IMR-90 (cell line): ENCODE results near the gene MIEF1. TPM values are rescaled to one million over a fixed set of nuclear protein-coding genes. Genes with fewer than 3 reads are reported as not detected.

ENCODE experiments used
- ATAC-seq: fragments of 200-7000 bp; cut with Tn5 transposase; 2 replicates; pipeline ENCODE4 v1.9.1; 2020; ENCODE audit warnings: low read depth, mild to moderate bottlenecking, moderate library complexity
- BruUV-seq: library from RNA; stranded (reverse); fragments of 400-500 nt; replicated peaks from 2 replicates; lab custom pipeline; 2021; lab: Mats Ljungman, UMichigan
- CTCF ChIA-PET: fragments of 300-600 bp; formaldehyde crosslinking; extraction: SDS; loops from one replicate; lab custom pipeline; 2021; ENCODE audit warnings: antibody characterized with exemption; lab: Yijun Ruan, JAX
- POLR2A ChIA-PET: fragments of 300-600 bp; sonication (Branson Sonifier 250); formaldehyde crosslinking; loops from one replicate; lab custom pipeline; 2022; ENCODE audit warnings: antibody characterized with exemption; ENCODE audit not compliant: unreplicated experiment; lab: Charles Lee
- DNase-seq: peaks from one replicate; pipeline ENCODE4 v3.0.0; 2013
- H2AFZ ChIP-seq: replicated peaks from 2 replicates; pipeline ENCODE3; 2013; ENCODE audit warnings: low read length, mild to moderate bottlenecking; ENCODE audit not compliant: poor library complexity
- H2AK5ac ChIP-seq: 2 replicates; pipeline ENCODE4 v1.6.1; 2013; ENCODE audit warnings: low read depth, low read length, inconsistent platforms
- H2AK9ac ChIP-seq: replicated peaks from 2 replicates; pipeline ENCODE3; 2013; ENCODE audit warnings: mild to moderate bottlenecking, low read depth, low read length, moderate library complexity; ENCODE audit not compliant: poor library complexity
- H2BK120ac ChIP-seq: 2 replicates; pipeline ENCODE4 v1.6.1; 2013; ENCODE audit warnings: low read depth, low read length, inconsistent platforms
- H2BK15ac ChIP-seq: 3 replicates; pipeline ENCODE4 v1.6.1; 2013; ENCODE audit warnings: low read depth, low read length, inconsistent platforms
- H2BK20ac ChIP-seq: 2 replicates; pipeline ENCODE4 v1.6.1; 2013; ENCODE audit warnings: low read depth, mild to moderate bottlenecking, inconsistent platforms, low read length, moderate library complexity
- H2BK5ac ChIP-seq: 2 replicates; pipeline ENCODE4 v1.6.1; 2013; ENCODE audit warnings: mild to moderate bottlenecking, low read depth, low read length, inconsistent platforms; ENCODE audit not compliant: poor library complexity, severe bottlenecking
- H3K14ac ChIP-seq: replicated peaks from 2 replicates; pipeline ENCODE4 v1.6.1; 2013; ENCODE audit warnings: low read depth, low read length, inconsistent platforms
- H3K18ac ChIP-seq: 2 replicates; pipeline ENCODE4 v1.6.1; 2013; ENCODE audit warnings: low read depth, low read length, control low read depth
- H3K23ac ChIP-seq: 2 replicates; pipeline ENCODE4 v1.6.1; 2013; ENCODE audit warnings: low read depth, low read length, inconsistent platforms
- H3K27ac ChIP-seq: 2 replicates; pipeline ENCODE4 v1.5.1; 2013; ENCODE audit warnings: mild to moderate bottlenecking, control low read depth, low read length; ENCODE audit not compliant: insufficient read depth
- H3K27me3 ChIP-seq: 2 replicates; pipeline ENCODE4 v1.6.1; 2013; ENCODE audit warnings: low read length; ENCODE audit not compliant: control insufficient read depth, insufficient read depth
- H3K36me3 ChIP-seq: 2 replicates; pipeline ENCODE4 v1.6.1; 2013; ENCODE audit warnings: low read length, mixed read lengths; ENCODE audit not compliant: control insufficient read depth, insufficient read depth
- H3K4ac ChIP-seq: 2 replicates; pipeline ENCODE4 v1.6.1; 2013; ENCODE audit warnings: low read depth, low read length, inconsistent platforms
- H3K4me1 ChIP-seq: 2 replicates; pipeline ENCODE4 v1.6.1; 2013; ENCODE audit warnings: low read length, mixed read lengths; ENCODE audit not compliant: control insufficient read depth, insufficient read depth
- H3K4me2 ChIP-seq: 2 replicates; pipeline ENCODE4 v1.6.1; 2013; ENCODE audit warnings: low read depth, mild to moderate bottlenecking, control low read depth, low read length, moderate library complexity
- H3K4me3 ChIP-seq: 2 replicates; pipeline ENCODE4 v1.5.1; 2013; ENCODE audit warnings: low read depth, mild to moderate bottlenecking, control low read depth, low read length, moderate library complexity; ENCODE audit not compliant: insufficient read depth
- H3K56ac ChIP-seq: 2 replicates; pipeline ENCODE4 v1.6.1; 2013; ENCODE audit warnings: low read length, inconsistent platforms; ENCODE audit not compliant: insufficient read depth; ENCODE audit errors: extremely low read depth
- H3K79me1 ChIP-seq, 2 experiments: 2 replicates each; pipeline ENCODE4 v1.6.1; 2013; ENCODE audit warnings: low read length in 2 of 2, inconsistent platforms in 1 of 2, low read depth in 1 of 2
- H3K9ac ChIP-seq: 2 replicates; pipeline ENCODE4 v1.6.1; 2013; ENCODE audit warnings: low read depth, low read length, control low read depth
- H3K9me1 ChIP-seq: 2 replicates; pipeline ENCODE4 v1.6.1; 2013; ENCODE audit warnings: low read length, inconsistent platforms; ENCODE audit not compliant: insufficient read depth
- H3K9me3 ChIP-seq: 2 replicates; pipeline ENCODE4 v1.6.1; 2013; ENCODE audit warnings: low read length; ENCODE audit not compliant: control insufficient read depth, insufficient read depth
- H4K20me1 ChIP-seq: 2 replicates; pipeline ENCODE4 v1.6.1; 2013; ENCODE audit warnings: low read length, inconsistent platforms; ENCODE audit not compliant: insufficient read depth
- H4K5ac ChIP-seq: 2 replicates; pipeline ENCODE4 v1.6.1; 2013; ENCODE audit warnings: mild to moderate bottlenecking, low read depth, low read length, control low read depth
- H4K8ac ChIP-seq, 2 experiments: 2 replicates each; pipeline ENCODE4 v1.6.1; 2013; ENCODE audit warnings: low read depth in 2 of 2, low read length in 2 of 2, control low read depth in 1 of 2, inconsistent platforms in 1 of 2
- H4K91ac ChIP-seq: 2 replicates; pipeline ENCODE4 v1.6.1; 2013; ENCODE audit warnings: low read depth, low read length, inconsistent platforms; ENCODE audit not compliant: insufficient read depth
- FOS ChIP-seq: fragments of 150-350 bp; IDR thresholded peaks from 2 replicates; pipeline ENCODE4 v1.6.1; 2016; ENCODE audit warnings: low read depth, low read length
- MAFK ChIP-seq: IDR thresholded peaks from 2 replicates; pipeline ENCODE4 v1.6.1; 2012; ENCODE audit warnings: low read depth, low read length, improper control_type of control experiment
- RCOR1 ChIP-seq: IDR thresholded peaks from 2 replicates; pipeline ENCODE4 v1.6.1; 2012; ENCODE audit warnings: mild to moderate bottlenecking, low read length, improper control_type of control experiment; ENCODE audit not compliant: insufficient replicate concordance
- WGBS, 2 experiments: methylation state at CpG; one replicate each; pipeline versions ENCODE4 v1.1.5 to v1.1.7; 2013; ENCODE audit warnings: missing lambda C conversion rate in 2 of 2; ENCODE audit not compliant: insufficient read length in 1 of 2; ENCODE audit errors: extremely low coverage in 2 of 2; 5-methylcytosine and 5-hydroxymethylcytosine counted together
- dilution Hi-C: fragments of 300-500 bp; cut with HindIII; formaldehyde crosslinking; loops from one replicate; pipeline ENCODE4 v1.14.3; 2018; ENCODE audit warnings: low sequenced_read_pairs; ENCODE audit not compliant: unreplicated experiment
- in situ Hi-C: fragments of 300-500 bp; cut with MboI; formaldehyde crosslinking; loops from 3 replicates; pipeline ENCODE4 v1.14.3; 2019; ENCODE audit warnings: low sequenced_read_pairs, inconsistent platforms, mixed read lengths
- intact Hi-C: fragments of 100-400 bp; cut with micrococcal nuclease; formaldehyde crosslinking; loops from 2 replicates; pipeline ENCODE4 v1.10.0; 2022
- polyA plus RNA-seq, 3 experiments: library from polyadenylated mRNA; depleted of rRNA; stranded (reverse); fragments of >200 nt; gene quantifications; 2 replicates each; pipeline ENCODE4 v1.2.3, GENCODE V29; 2012; ENCODE audit warnings: low replicate concordance in 1 of 3
- total RNA-seq: library from RNA; depleted of rRNA; stranded (reverse); fragments of >200 nt; gene quantifications from 2 replicates; pipeline ENCODE4 v1.2.3, GENCODE V29; 2012

MIEF1 gene
- total and polyA plus RNA-seq, 2 of the 4 experiments (the other 2 are of a cell fraction), result 9.7 to 16.9 TPM

DNA sequence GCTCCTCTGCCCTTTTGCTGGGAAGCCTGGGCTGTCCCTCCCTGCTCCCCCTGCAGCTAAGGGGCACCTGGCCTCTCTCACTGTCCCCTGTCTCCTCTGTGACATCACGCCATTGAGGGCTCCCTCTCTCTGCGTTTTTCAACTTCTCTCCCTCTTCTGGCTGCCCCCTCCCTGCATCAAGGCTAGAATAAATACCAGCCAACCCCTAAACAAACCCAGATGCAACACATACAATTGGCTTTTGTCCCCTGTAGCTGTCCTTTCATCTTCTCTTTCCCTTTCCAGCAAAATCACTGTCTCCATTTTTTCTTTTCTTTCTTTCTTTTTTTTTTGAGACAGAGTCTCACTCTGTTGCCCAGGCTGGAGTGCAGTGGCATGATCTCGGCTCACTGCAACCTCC is 3.3 kb upstream of the MIEF1 start:
- intact Hi-C loops (loop anchor here (10.0 kb wide), 2 partner anchors 64 to 324 kb away; no protein-coding TSS in a partner anchor), dilution Hi-C loops (no loop called here), in situ Hi-C loops (no loop called here)
- Histone ChIP-seq H4K8ac (no peak overlapping the region), H4K91ac (no peak overlapping the region), H2BK120ac (no peak overlapping the region), H3K4me1 (peaks cover 16% of the 10 kb centered on the region), H2BK5ac (no peak overlapping the region), H3K4ac (no peak overlapping the region; the same call in 1 of the 2 replicates), H2BK15ac (no peak overlapping the region), H4K20me1 (0 out of 2 replicates have a peak, but pooled peaks cover 8% of the 10 kb centered on the region), H3K23ac (no peak overlapping the region), H3K79me1 (peaks cover 5 to 29% of the 10 kb centered on the region in 2 experiments), H3K36me3 (no peaks in the 10 kb centered on the region), H3K27ac (no peak overlapping the region), H2AK9ac (no peak overlapping the region), H3K18ac (no peak overlapping the region), H3K4me3 (no peak overlapping the region), H3K27me3 (no peaks in the 10 kb centered on the region), H3K9ac (no peak overlapping the region), H3K9me3 (no peaks in the 10 kb centered on the region), H2AFZ (no peak overlapping the region), H4K5ac (no peak overlapping the region), H3K4me2 (no peak overlapping the region), H3K14ac (no peak overlapping the region), H2AK5ac (no peak overlapping the region), H3K56ac (no peak overlapping the region), H3K9me1 (peaks cover 22% of the 10 kb centered on the region), H2BK20ac (no peak overlapping the region)
- DNase-seq, result no peak
- POLR2A ChIA-PET, result no interaction called here
- BruUV-seq, result no TSS peak
- CTCF ChIA-PET, result no interaction called here
- TF ChIP-seq FOS, result no peak
- no peak for TF ChIP-seq MAFK
- TF ChIP-seq RCOR1, result no peak
- 0% methylated on average over 2 of the region's 3 CpGs; no CpG with 5 or more reads in 1 of the 2 experiments for WGBS, 2 experiments
- no peak for ATAC-seq
